22Rv1 (cell line): ENCODE measurements around the gene SEC14L2.

Experiments used
- CTCF ChIP-seq: fragments of 450-650 bp; IDR thresholded peaks from 2 replicates; pipeline ENCODE4 v1.5.1; 2017; ENCODE audit warnings: mild to moderate bottlenecking
- ZFX ChIP-seq: fragments of 450-650 bp; IDR thresholded peaks from 2 replicates; pipeline ENCODE4 v1.6.1; 2017; ENCODE audit warnings: antibody characterized with exemption, borderline replicate concordance

GRCh38 chr22:30402028-30402765, 5.4 kb downstream of the SEC14L2 start:
- TF ChIP-seq CTCF (no peak), ZFX (no peak)
